NCI-H1436 treated with DMSO at 0.1 percent for 48 hours (cell line): Measurements from ENCODE around the gene HPGD.
"Not testable (repeated sequence)": the region's sequence is repeated elsewhere in the genome, so short reads cannot be mapped to it uniquely, and the experiment has no call there.

ENCODE experiments used
- DNase-seq: peaks from one replicate; lab custom pipeline; 2025; lab: John Stamatoyannopoulos, UW

Gene HPGD

DNA sequence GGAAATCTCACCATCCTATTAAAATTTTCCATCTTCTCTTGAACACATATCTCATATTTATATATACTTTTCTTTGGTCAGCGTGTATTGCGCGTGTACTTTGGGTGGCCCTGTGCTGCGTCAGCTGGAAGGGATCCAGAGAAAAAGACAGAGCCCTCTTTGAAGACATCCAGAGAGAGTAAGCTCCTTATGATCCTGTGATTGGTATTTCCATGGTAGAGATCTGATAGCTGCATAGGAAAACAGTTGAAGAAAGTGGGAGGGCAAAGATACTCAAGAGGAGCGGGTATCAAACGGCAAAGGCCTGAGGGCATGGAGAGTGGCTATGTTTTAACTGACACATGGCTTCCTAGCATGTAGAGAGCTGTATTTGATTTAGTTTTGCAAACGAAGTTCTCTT is 4.4 kb upstream of the HPGD start:
- no peak for DNase-seq

DNA sequence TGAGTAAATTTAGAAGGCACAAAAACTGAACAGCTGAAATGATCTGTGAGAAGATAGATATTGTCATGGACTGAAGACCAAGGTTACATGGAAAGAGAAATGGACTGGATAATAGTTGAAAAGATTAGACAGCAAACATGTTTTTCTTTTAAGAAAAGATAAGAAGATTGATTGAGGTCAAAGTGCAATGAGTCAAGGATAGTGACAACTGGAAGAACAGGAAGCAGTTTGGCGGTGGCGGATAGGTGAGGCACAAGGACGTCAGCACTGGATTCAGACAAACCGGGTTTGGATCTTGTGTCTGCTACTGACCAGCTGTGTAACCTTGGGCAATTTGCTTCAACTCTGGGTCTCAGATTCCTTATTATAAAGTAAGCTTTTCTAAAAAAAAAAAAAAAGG is 2.0 kb upstream of the HPGD start:
- DNase-seq = no peak

DNA sequence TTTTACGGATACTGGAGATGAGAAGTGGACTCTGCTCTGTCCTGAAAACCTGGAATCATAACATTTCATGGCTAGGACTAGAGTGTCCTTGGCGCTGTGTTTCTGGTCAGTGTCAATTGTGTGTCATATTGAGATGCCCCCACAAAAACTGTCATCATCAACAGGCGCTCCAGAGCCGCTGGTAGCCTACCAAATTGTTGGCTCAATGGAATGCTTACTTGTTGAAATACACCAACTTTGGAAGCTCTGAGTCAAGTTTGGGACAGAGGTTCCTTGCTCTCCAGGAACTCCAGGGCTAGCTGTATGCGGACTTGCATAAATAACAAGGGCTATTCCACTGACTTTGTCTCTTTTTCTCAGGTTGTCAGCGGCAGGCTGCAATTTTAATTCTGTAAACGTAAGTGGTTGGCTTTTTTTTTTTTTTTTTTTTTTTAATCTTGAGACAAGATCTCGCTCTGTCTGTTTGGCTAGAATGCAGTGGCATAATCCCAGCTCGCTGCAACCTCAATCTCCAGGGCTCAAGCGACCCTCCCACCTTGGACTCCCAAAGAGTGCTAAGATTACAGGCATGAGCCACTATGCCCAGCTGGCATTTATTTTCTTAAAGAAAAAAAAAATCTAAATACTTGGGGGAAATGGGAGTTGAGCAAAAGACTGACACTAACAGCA is 871 bp upstream of the HPGD start:
- no peak for DNase-seq

DNA sequence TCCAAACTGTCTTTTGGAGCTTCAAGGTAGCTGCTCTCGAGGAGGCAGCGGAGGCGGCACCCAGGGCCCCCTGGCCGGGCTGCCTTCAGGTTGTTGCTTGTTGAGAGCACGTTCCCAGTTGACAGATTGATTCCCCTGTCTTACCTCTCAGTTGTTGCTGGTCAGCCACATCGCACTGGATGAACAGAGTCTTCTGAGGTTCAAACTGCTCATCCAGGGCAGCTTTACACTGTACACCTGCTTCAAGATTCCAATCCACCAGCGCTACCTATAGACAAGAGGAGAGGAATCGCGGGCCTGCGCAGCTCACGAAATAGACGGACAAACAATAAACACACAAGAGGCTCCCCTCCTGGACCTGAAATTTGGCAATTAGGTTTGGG is 497 bp downstream of the HPGD start:
- DNase-seq = no peak

DNA sequence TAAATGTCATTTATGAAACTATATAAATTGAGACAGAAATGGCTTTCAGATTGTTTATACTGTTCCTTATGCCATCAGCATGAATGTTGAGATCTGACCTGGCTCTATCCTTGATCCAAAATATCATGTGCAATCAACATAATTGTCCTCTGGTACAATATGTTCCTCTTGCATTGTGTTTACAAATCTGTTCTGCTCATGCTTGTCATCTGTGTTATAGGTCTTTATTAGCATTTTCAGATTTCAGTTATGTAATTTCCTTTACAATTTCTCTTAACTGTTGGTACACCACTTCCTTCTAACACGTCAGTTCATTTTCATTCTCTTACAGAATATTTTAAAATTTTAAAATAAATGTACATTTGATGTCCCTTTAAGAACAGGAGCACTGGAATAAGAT is 1.6 kb downstream of the HPGD start:
- no peak for DNase-seq

DNA sequence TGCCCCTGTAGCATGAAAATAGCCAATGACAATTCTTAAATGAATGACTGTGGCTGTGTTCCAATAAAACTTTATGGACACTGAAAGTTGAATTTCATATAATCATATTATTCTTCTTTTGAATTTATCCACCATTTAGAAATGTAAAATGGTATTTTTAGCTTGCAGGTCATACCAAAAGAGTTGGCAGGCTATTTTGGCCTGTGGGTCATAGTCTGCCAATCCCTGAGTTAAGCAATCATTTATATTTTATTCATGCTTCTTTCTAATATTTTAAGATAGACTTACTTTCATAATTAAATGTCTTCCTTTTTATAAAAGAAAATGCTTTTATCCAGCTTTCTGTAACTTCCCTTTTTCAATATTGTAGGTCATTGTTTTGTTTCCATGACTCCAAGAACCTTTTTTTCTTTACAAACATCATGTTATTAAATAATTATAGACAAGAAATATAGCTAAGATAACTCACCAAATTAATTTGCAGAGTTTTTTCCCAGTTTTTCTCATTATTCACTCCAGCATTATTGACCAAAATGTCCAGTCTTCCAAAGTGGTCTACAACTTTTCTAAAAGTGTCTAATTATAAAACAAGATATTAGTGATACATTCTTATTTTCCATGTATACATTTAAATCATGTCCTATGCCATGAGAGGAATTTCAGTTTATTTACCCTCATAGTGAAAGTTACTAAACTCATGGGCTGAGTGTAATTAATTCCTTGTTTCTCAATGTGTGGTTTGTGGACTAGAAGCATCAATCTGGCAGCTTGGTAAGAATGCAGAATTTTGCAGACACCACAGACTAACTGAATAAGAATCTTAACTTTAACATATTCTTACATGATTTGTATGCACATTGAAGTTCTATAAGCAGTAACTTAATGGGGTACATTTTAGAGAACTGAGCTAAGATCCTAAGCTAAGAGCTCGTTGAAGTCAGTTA is 4.5 kb downstream of the HPGD start:
- no peak for DNase-seq

DNA sequence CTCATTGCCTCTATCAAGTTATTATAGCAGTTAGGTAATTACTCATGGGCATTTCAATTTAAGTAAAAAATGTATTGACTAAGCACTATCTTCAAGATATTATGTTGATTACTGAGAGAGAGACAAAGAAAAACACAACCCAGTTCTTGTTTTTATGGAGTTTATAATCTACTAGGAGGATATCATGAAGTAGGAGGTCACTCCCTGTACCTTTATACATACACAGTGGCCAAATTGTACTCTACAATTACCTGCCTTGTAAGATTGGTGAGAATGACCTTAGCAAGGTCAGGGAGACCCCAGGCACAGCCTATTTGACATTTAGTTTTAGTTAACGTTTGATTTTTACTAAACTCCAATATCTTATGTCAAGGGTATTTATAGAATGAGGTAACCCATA is 5.5 kb downstream of the HPGD start:
- DNase-seq = no peak

DNA sequence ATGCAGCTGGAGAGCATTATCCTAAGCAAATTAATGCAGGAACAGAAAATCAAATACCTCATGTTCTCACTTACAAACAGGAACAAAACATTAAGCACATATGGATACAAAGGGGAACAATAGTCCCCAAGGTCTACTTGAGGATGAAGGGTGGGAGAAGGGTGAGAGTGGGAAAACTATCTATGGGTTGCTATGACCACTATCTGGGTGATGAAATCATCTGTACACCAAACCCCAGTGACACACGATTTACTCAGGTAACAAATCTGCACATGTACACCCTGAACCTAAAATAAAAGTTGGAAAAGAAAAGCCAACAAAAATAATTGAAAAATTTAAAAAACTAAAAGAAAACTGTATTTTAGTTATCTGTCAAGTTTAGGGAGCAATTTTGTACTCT is 5.9 kb downstream of the HPGD start:
- no peak for DNase-seq

DNA sequence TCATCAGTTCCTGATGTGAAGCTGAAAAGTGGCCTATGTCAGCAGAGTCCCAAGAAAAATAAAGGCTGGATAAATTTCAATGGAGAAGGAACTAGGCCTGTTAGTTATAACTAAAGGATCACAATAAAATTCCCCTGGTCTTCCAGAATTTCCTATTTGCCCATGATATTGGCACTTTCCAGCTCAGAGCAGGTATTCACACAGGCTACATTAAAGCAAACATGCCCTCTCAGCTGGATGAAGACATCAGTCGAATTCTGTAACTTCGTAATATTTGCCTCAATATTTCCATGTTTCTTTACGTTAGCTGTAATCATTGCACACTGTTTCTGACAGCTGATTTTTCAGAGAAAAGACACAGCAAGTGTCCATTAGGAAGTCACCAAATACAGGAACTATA is 9.5 kb downstream of the HPGD start:
- DNase-seq = no peak

DNA sequence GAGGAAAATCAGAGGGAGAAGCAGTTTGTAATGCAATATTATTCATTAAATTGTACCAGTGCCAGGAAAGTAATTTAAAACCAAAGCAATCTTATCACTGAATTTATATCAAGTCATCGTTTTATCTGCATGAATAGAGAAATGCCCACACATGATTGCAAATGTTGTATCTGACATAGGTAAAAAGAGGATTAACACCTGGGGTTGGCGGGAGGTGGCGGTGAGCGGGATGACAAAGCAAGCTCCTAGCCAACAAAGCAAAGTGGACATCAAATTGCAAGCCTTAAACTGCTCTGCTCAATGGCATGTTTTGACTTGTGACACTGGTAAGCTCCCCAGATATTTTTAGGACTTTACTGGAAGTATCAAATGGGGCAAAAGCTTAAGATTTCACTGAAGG is 16.4 kb downstream of the HPGD start:
- no peak for DNase-seq

DNA sequence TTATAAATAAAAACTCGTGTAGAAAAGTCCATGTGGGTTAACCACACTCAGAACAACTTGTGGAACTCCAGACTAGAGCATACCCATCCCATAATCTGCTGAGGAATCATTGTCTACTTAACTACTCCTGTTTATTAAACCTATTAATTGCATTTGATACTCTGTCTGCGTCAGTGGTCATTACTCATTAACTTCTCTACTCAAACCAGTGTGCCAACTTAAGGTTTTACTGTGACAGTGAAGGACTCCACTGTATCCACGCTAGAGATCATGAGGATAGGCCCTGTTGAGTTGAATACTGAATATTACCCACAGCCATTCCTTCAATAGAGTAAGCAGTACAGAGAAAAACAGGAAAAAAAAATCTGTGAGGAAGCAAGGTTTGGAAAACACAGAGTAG is 17.3 kb downstream of the HPGD start:
- DNase-seq = no peak

DNA sequence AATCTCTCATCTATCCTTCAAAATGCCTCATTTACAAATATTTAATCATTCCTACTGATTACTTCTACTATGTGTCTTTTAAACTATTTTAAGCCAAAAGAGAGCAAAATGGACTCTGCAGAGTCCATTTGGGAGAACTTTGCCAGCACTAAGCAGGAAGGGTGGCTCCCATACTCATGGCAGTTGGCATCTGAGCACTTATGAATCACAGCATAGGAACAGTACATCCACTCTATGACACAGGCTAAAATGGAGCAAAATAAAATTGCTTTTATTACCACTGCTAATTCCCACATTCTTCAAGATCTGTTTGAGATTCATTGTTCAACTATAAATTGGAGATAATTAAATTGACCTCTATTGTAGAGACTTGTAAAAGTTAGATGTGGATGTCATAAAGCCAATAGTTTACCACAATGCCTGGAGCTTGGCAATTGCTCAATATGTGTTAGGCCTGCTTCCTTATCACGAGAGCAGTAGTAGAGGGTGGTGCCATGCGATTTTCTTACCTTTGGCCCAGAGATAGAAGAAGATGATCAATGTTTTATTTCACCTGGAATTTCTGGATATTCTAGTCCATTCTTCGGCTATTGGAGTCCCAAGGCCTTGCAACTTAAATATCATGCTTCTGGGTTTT is 19.1 kb downstream of the HPGD start:
- no peak for DNase-seq

DNA sequence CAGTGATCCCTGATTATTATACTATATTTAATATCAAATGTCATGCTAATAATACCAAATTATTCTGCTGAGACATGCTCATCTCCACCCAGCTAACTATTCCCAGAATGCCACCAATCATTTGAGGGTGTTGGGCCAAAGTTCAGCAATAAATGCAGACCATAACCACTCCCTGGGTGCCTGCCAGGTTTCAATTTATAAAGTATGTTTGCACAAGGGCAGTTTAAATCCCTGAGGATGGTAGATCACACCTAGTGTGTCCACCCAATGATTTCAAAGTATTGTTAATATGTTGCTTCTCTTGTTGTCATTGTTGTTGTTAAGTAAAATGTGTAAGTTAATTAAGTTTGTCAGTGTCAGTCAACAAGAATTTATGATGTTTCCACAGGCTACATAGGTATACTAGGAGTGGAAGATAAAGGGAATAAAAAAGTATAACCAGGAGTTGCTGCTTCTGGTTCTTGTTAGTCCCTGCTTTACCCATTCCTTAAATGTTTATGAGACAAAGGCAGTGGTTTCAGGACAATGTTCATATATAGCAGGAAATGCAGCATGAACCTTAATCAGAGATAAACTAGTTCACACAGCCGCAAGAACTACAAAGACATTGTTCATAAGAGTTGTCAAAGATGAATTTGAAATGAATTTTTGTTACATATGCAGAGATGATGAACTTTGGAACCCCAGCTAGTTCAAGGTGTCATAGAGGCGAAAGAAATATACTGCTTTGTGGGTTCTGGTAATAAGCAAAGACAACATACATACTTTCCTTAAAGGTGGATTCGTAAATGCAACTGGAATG is 25.5 kb downstream of the HPGD start:
- DNase-seq = no peak

DNA sequence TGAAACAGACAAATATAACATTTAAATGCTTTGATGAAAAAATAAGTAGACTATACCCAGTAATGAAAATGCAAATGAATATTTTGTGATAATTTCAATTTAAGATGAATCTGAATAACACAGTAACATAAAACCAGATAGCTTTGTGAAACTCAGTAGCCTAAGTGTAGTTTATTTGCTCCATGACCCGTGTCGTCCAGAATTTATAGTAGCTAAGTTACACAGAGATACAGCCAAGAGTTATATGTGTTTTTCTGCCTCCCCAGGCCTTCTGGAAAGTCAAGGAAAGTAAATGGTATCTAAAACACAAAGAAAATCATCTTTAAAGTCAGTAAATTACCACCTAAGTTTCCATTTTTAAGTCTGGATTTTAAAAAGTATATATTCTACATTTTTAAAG is 26.7 kb downstream of the HPGD start:
- no peak for DNase-seq

DNA sequence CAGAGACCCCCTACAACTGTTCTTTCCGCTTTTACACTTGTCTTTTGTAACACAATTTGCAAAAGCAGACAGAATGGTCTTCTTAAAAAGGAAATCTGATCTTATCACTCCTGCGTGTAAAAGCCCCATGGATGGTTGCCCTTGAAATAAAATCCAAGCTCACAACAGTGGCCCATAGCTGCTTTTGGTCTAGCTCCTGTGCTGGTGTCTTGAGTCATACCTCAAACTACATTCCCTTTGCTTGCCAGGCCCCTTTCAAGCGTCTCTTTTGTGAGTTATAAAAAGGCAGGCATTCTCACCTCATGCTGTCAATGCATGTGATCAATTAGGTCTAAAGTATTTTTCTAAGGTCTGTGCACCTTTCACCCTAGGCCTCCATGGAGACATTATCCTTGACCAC is 27.6 kb downstream of the HPGD start:
- DNase-seq = no peak

DNA sequence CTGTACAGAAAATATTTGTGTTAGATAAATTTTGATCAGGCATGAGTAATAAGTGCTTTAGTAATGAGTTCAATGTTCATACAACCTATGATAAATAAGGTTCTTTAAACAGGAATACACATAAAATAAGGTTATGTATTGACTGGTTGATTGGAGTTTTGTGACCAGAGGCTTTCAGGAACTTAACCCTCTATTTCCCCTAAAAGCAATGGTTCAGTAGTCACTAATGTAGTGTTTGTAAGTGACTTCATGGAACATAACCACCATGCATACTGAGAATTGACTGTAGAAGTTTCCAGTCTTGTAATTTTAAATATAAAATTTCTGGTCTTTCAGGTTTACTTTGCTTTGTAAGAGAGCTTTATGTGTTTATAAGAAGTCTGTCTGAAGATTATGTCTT is 28.1 kb downstream of the HPGD start:
- no peak for DNase-seq

DNA sequence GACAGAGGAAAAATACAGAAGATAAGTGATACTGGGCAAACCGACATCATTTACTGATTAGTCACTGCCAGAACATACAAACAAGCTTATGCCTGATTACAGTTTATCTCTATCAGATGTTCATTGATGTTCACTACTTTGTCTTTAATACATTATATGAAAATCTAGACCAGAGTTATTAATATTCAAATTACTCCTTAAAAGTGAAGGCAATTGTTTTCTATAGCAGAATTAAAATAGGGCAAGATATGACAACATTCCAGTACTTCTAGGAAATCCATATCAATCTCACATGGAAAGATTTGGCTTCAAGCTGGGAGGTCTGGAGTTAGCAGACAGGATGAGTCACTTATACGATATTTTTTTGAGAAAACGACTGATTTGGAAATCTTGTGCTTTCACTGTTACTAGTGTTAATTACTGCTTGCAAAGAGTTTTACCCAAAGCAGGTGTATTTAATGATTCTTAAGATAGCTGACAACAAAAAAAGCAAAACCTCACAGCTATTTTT is 31.8 kb downstream of the HPGD start:
- DNase-seq = no peak

DNA sequence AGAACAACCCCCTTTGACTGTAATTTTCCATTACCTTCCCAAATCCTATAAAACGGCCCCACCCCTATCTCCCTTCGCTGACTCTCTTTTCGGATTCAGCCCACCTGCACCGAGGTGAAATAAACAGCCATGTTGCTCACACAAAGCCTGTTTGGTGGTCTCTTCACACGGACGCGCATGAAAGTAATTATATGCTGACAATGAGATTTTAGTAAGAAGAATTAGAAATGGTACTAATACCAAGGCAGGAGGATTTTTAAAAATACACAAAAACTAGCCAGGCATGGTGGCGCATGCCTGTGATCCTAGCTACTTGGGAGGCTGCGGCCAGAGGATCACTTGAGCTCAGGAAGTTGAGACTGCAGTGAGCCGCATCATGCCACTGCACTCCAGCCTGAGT is 33.9 kb downstream of the HPGD start:
- not testable (repeated sequence) for DNase-seq

DNA sequence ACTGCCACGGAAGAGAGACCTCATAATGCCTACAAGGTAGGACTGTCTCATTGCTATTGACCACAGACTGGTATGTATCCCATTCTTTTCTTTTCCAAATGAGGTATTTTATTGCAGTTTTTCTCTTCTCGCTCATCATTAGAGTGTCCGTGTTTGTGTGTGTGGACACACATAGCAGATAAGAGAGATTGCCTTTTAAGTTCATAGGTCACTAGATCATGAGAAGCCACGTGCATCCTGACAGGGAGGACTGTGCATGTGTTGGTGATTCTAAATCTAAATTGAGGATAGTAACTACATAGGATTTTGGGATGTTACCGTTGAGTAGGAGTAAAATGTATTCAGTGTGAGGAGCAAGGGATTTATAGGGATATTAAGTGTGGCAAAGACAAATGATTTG is 37.3 kb downstream of the HPGD start:
- no peak for DNase-seq

DNA sequence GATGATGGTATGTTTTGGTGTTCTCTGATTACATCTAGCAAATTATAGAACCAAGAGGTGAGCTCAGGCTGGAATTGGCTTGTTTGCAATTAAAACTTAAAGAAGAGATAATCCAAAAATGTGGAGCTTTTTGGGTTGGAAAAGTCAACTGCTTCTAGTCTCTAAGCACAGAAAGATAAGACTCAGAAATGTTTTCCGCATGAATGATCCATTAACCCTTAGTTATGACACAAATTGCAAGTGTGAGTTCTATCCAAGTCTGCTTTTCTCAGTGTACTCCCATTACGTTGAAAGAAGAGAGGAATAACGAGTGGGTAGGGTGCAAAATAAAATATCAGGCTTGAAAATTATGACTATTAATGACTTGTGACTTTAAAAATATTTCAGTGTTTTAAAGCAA is 38.5 kb downstream of the HPGD start:
- no peak for DNase-seq

DNA sequence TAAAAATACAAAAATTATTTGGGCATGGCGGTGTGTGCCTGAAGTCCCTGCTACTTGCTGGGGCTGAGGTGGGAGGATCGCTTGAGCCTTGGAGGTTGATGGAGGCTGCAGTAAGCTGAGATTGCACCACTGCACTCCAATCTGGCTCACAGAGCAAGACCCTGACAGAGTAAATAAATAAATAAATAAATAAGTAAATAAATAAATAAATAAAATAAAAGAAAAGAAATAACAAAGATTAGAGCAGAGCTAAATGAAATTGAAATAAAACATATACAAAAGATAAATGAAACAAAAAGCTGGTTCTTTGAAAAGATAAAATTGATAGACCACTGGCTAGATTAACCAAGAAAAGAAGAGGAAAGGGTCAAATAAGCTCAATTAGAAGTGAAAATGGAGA is 43.1 kb downstream of the HPGD start:
- DNase-seq = no peak

DNA sequence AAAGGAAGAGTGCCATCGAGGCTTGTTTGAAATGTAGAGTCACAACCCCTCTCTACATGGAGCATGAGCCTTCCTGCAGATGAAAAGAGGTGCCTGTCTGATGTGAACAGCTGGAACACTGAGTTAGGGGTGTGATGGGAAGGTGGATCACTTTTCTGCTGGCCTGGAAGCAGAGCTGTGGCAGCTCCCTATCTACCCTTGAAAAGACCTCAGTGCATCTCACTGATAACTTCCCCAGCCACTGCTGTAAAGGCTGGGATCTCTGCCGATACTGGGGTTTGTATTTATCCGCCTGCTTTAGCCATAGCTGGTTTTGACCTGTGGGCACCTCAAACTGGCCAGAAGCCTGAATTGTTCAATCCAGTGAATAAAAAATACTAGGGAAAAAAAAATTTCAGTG is 46.8 kb downstream of the HPGD start:
- DNase-seq = no peak
